GM21529 (cell line): Measurements from ENCODE around the gene IVD.
"Not testable (repeated sequence)": the region's sequence is repeated elsewhere in the genome, so short reads cannot be mapped to it uniquely, and the experiment has no call there.

ENCODE experiments used
- ATAC-seq: cut with Tn5 transposase; IDR thresholded peaks from one replicate; pipeline ENCODE4 v1.9.1; 2021; ENCODE audit not compliant: unreplicated experiment

IVD gene

GRCh38 chr15:40437752-40438687 is 32.4 kb downstream of the IVD start:
- no peak for ATAC-seq

GRCh38 chr15:40438712-40439111 is 33.1 kb downstream of the IVD start:
- no peak for ATAC-seq

GRCh38 chr15:40439461-40439959 is 33.9 kb downstream of the IVD start:
- no peak for ATAC-seq

GRCh38 chr15:40439960-40440742 is 34.6 kb downstream of the IVD start:
- no peak for ATAC-seq

GRCh38 chr15:40440743-40441564 is 35.4 kb downstream of the IVD start, which contains the start of gene BAHD1:
Gene BAHD1, plus strand, starts transcription at chr15:40440953. Its CDS starts 17,512 bp downstream, at chr15:40458465.
- ATAC-seq = peak; percentile 81

- ATAC-seq = peak; percentile 5
These were observed 36.3 kb downstream of the IVD start for GRCh38 chr15:40441565-40442531.

- no peak for ATAC-seq
These were observed 37.7 kb downstream of the IVD start for GRCh38 chr15:40443255-40443654.

- ATAC-seq = no peak
These were observed 38.3 kb downstream of the IVD start for GRCh38 chr15:40443846-40444245.

GRCh38 chr15:40444736-40445135 is 39.1 kb downstream of the IVD start:
- ATAC-seq = no peak

GRCh38 chr15:40445421-40445922 is 39.9 kb downstream of the IVD start:
- no peak for ATAC-seq

GRCh38 chr15:40446144-40446543 is 40.5 kb downstream of the IVD start:
- ATAC-seq = no peak

- no peak for ATAC-seq
These were observed 42.8 kb downstream of the IVD start for GRCh38 chr15:40448354-40448753.

- ATAC-seq = no peak
These were observed 43.7 kb downstream of the IVD start for GRCh38 chr15:40449275-40449674.

GRCh38 chr15:40450047-40450446 is 44.5 kb downstream of the IVD start:
- ATAC-seq = no peak

GRCh38 chr15:40451527-40452158 is 46.0 kb downstream of the IVD start:
- no peak for ATAC-seq

- peak; percentile 71 for ATAC-seq
These were observed 46.9 kb downstream of the IVD start for GRCh38 chr15:40452296-40453090.

GRCh38 chr15:40453941-40454340 is 48.3 kb downstream of the IVD start:
- ATAC-seq = not testable (repeated sequence)

- no peak for ATAC-seq
These were observed 49.4 kb downstream of the IVD start for GRCh38 chr15:40454904-40455391.
